ENCODE data around the gene C21orf91.

C21orf91 gene

GRCh38 chr21:17798796-17799195 is 20.4 kb downstream of the C21orf91 start:
- DNase-seq (ENCODE audit: low read depth in 2 of 2), result no peak

DNA sequence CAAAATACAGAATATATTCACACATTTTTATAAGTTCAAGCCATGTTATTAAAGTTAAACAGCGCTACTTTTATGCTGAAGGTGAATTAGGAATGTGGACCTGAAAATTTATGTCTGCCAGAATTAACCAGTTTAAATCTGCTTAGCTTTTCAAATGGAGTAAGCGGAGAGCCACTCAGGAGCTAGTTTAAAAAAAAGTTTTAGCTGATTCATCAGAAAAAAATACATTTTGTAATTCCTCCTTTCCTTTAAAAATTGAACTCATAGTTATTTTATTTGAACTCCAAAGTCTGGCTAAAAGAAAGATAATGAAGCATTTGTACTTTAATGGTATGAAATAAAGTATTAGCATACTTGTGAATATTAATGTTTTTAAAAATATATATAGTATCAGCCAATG is 21.2 kb downstream of the C21orf91 start:
- no peak for DNase-seq (ENCODE audit: low read depth in 2 of 2)

GRCh38 chr21:17796503-17796902 is 22.7 kb downstream of the C21orf91 start:
- DNase-seq (ENCODE audit: low read depth in 2 of 2), result no peak

DNA sequence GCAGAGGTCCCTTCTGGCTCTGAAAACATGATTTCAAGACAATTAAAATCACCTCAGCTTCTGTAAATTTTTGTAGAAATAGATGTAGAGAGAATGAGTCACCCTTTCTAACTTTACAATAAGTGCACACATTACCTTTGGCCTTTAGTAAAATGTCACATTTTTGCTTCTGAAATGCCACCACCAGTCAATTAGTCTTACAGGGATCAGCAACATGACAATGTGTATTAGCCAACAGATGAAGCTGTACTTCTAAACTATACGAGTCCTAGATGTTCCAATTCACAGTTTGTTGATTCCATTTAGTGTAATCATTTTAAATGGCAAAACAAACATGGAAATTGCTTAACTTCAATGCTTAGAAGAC is 23.1 kb downstream of the C21orf91 start:
- no peak for DNase-seq (ENCODE audit: low read depth in 2 of 2)

GRCh38 chr21:17795146-17796036 is 23.8 kb downstream of the C21orf91 start:
- no peak for DNase-seq (ENCODE audit: low read depth in 2 of 2)

- no peak for DNase-seq (ENCODE audit: low read depth in 2 of 2)
These were observed 24.5 kb downstream of the C21orf91 start for GRCh38 chr21:17794518-17795145.

- no peak for DNase-seq (ENCODE audit: low read depth in 2 of 2)
These were observed 25.7 kb downstream of the C21orf91 start for GRCh38 chr21:17793246-17794123.

DNA sequence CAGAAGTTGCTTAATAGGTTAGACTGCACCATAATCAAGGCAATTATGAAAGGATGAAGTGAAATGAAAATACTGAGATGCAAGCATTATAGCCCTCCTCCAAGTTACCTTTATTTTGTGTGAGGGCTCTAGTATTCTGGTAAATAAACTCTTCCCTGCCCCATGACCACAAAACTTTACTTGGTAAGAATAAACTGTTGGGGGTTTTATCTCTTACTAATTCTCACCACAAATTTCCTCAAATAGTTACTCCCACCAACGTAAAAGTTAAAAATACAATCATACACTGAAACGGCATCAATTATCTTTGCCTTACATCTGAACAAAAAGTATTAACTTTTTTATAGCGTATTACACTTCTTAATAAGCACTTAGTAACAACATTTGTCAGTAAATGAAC is 29.5 kb downstream of the C21orf91 start:
- no peak for DNase-seq (ENCODE audit: low read depth in 2 of 2)

GRCh38 chr21:17789069-17789468 is 30.1 kb downstream of the C21orf91 start:
- DNase-seq (ENCODE audit: low read depth in 2 of 2), result no peak

- no peak for DNase-seq (ENCODE audit: low read depth in 2 of 2)
These were observed 32.3 kb downstream of the C21orf91 start for GRCh38 chr21:17786851-17787181.

DNA sequence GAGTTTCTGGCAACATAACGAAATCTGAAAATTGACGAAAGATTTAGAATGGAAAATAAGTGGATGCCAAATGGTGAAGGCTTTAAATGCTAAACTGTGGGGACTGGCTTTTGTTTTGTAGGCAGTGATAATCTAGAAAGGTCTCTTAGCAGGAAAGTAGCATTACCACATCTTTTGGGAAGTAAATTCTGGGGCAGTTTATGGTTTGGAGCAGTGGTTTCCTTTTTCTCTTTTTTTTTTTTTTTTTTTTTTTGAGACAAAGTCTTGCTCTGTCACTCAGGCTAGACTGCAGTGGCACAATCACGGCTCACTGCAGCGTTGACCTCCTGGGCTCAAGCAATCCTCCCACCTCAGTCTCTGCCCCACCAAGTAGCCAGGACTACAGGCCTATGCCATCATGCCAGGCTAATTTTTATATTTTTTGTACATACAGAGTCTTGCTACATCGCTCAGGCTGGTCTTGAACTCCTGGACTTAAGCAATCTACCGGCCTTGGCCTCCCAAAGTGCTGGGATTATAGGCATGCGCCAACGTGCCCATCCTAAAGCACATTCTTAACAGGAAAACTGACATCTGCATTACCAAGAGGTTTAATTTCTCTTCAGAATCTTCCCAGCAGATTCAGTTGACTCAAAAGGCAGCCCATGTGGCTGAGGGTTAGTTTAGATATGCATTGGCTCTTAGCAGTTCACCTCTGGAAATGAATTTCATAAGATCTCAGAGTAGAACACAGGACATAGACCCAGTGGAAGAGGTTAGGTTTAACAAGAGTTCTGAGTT is 32.9 kb downstream of the C21orf91 start:
- DNase-seq (ENCODE audit: low read depth in 2 of 2), result no peak

- no peak for DNase-seq (ENCODE audit: low read depth in 2 of 2)
These were observed 33.8 kb downstream of the C21orf91 start for GRCh38 chr21:17785403-17785788.

DNA sequence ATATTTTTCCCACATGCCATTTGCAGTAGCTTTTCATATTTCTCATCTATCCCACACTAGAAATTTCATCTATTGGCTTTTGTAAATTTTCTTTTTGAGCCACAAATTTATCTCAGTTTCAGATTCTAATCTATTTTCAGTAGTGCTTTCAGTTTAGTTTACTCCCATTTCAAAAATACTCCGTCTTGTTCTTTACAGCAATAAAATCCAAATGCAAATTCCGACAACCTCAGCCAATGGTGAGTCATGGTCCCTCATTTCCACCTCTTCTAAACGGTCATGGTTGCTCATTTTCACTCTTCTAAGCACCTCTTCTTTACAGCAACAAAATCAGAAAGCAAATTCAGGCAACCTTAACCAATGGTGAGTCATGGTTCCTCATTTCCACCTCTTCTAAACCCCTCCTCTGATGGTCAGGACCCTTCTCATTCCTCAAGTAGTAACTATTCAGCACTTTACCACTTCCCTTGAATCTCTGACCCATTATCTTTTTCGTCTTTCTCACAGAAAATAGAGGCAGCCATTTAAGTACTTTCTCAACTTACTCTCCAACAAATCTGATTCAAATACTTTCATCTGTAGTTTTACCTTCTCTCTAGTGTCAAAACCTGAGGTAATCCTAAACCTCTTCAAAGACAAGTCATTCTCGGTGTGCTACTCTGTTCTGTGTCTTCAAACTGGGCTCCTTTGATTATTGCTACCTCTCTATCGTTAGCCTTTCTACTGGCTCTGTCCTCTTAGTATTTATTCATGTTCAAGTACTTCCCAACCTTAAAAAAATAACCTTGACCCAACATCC is 34.4 kb downstream of the C21orf91 start:
- DNase-seq (ENCODE audit: low read depth in 2 of 2), result no peak

GRCh38 chr21:17784180-17784598 is 35.0 kb downstream of the C21orf91 start:
- no peak for DNase-seq (ENCODE audit: low read depth in 2 of 2)

DNA sequence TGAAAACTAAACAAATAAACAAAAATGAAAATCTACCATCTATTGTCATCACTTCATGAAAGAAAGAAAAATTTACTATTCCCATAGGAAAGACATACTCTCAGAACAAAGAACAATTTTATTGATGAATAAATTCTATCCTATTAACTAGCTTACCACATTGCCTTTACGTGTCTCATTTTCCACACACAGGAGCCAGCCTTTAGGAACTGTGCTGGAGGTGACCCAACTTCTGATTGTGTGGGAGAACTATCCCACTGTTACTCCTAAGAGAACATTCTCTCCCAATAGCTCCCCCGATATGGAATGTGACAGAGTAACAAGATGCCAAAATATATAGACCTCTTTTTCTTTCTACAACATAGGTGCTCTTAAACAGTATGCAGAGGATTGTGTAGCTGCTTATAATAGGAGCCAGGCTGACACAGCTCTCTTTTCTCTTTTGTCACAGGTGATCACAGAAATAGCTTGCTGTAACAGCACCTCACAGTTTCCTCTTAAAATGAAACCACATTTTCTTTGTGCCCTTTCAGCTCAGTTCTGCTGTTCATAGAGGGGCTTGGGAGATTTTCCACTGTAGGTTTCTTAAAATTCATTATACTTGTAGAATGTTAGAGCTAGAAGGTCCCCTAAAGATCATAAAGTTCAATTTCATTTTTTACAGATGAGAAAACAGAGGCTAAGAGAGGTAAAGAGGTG is 35.5 kb downstream of the C21orf91 start:
- DNase-seq (ENCODE audit: low read depth in 2 of 2), result no peak

GRCh38 chr21:17783003-17783402 is 36.2 kb downstream of the C21orf91 start:
- DNase-seq (ENCODE audit: low read depth in 2 of 2), result no peak

DNA sequence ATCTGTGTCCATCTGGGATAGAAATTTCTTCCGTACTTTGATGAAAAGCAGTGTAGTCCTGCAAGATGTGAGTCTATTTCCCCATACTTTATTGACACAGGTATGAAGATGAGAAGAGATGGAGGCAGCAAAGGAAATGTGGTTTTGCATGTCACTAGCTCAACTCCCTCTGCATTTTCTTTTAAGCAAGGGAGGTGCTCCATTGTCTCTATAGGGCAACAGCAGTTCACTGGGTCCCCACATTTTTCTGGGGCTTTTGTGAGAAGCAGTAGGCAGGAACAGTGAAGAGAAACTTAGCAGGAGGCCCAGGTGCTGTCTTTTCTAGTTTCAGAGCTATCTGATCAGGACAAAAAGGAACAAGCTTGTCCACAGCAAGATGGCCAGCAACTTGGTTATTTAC is 37.1 kb downstream of the C21orf91 start:
- DNase-seq (ENCODE audit: low read depth in 2 of 2), result no peak

DNA sequence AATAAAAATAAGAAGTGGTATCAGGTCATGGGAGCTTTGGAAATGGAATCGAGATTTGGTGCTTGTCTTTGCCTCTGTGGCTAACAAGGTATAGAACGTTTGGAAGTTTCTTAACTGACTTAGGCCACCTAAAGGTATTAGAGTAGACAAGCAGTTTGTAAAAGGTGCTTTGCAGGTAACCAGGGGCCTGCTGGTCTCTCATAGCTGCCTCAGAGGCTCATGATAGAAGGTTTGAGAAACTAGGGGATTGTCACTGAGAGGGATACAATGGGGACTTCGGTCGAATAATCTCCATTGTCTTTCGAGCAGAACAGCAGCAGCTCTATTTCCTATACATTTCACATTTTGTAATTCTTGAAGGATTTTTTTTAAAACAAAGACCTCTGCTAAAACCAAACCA is 37.6 kb downstream of the C21orf91 start:
- no peak for DNase-seq (ENCODE audit: low read depth in 2 of 2)

GRCh38 chr21:17780539-17780938 is 38.6 kb downstream of the C21orf91 start:
- no peak for DNase-seq (ENCODE audit: low read depth in 2 of 2)

DNA sequence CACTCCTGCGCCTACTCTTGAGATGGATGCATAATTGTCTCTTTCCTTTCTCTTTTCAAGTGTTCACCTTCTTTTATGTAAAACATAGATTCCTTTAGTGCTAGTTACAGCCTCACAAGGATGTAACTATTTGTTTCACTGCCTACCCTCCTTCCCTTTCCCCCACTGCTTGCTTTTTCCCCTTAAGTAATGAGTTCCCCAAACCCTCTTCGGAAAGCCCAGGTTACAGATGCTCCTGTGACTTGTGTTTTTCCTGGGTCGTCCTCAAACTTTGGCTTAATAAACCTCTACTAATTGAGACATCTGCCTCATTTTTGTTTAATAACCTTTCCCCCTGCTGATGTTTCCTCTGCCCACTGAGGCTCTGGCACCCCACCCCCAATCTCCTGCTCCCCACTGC is 39.2 kb downstream of the C21orf91 start:
- DNase-seq (ENCODE audit: low read depth in 2 of 2), result no peak

All from stimulated activated CD8-positive, alpha-beta memory T cell treated with anti-CD3 and anti-CD28 coated beads, Interleukin-2, amount 100 ng/mL, for 48 hours (primary cell).